Activated CD4-positive, CD25-positive, alpha-beta regulatory T cell (primary cell): Measurements from ENCODE around the gene DHX30.
A peak's percentile ranks its signal among the peaks of the same experiment; 100 is the strongest.
"Not testable (repeated sequence)": the region's sequence is repeated elsewhere in the genome, so short reads cannot be mapped to it uniquely, and the experiment has no call there.

ENCODE experiments used
- DNase-seq, 4 experiments: peaks; one replicate each; lab custom pipeline; 2025; lab: John Stamatoyannopoulos, UW

Gene DHX30, protein sequence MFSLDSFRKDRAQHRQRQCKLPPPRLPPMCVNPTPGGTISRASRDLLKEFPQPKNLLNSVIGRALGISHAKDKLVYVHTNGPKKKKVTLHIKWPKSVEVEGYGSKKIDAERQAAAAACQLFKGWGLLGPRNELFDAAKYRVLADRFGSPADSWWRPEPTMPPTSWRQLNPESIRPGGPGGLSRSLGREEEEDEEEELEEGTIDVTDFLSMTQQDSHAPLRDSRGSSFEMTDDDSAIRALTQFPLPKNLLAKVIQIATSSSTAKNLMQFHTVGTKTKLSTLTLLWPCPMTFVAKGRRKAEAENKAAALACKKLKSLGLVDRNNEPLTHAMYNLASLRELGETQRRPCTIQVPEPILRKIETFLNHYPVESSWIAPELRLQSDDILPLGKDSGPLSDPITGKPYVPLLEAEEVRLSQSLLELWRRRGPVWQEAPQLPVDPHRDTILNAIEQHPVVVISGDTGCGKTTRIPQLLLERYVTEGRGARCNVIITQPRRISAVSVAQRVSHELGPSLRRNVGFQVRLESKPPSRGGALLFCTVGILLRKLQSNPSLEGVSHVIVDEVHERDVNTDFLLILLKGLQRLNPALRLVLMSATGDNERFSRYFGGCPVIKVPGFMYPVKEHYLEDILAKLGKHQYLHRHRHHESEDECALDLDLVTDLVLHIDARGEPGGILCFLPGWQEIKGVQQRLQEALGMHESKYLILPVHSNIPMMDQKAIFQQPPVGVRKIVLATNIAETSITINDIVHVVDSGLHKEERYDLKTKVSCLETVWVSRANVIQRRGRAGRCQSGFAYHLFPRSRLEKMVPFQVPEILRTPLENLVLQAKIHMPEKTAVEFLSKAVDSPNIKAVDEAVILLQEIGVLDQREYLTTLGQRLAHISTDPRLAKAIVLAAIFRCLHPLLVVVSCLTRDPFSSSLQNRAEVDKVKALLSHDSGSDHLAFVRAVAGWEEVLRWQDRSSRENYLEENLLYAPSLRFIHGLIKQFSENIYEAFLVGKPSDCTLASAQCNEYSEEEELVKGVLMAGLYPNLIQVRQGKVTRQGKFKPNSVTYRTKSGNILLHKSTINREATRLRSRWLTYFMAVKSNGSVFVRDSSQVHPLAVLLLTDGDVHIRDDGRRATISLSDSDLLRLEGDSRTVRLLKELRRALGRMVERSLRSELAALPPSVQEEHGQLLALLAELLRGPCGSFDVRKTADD

DNA sequence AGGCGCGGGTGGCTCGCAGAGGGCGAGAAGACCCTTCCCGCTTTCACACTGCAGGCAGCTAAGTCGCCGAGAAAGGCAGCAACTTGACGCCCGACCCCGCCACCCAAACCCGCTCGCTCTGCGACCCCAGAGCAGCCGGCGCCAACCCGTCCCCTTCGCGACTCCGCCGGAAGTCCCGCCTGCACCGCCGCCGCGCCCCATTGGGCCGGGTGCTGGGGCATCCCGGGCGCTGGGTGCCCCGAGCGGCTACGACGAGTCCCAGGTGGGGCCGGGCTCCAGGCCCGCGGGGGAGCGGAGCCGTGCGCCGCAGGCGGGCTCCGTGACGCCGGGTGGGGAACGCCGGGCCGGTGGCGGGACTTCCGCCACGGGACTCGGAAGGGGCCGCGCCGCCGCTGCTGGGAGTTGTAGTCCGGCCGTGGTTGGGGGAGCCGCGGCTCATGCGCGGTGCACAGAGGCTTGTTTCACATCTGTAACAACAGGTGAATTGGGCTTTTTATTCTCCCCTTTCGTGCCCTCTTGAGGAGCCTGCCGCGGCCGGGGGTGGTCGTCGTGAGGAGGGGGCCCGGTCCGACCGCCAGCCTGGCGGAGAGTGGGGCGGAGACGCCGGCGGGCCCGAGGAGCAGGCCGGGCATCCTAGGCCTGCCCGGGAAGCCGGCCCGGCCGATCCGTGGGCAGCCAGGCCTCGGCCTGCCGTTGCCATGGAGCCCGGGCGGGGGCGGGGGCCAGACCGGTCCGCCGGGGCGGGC lies at the start of gene DHX30:
Gene DHX30, plus strand, starts transcription at position 405 of the 746 bp plus-strand sequence. CDS start 7,546 bp downstream, outside the sequence.
- peak; percentile 66 to 74 (median 70) for DNase-seq

DNA sequence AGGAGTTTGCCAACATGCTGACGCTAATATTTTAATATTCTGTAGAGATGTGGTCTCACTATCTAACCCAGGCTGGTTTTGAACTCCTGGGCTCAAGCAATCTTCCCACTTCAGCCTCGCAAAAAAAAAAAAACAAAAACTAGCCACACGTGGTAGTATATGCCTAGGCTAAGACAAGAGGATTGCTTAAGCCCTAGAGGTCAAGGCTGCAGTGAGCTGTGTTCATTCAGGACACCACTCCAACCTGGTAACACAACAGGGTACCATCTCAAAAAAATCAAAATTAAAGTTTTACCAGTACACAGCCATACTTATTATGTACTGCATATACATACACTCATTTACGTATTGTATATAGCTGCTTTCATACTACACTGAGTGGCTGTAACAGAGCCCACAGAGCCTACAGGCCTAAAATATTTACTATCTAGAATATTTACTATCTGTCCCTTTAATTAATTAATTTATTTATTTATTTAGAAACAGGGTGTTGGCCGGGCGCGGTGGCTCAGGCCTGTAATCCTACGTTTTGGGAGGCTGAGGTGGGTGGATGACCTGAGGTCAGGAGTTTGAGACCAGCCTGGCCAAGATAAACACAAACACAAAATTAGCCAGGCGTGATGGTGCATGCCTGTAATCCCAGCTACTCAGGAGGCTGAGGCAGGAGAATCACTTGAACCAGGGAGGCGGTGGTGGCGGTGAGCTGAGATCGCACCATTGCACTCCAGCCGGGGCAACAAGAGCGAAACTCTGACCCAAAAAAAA lies 44.5 kb upstream of the DHX30 start:
- no peak for DNase-seq

DNA sequence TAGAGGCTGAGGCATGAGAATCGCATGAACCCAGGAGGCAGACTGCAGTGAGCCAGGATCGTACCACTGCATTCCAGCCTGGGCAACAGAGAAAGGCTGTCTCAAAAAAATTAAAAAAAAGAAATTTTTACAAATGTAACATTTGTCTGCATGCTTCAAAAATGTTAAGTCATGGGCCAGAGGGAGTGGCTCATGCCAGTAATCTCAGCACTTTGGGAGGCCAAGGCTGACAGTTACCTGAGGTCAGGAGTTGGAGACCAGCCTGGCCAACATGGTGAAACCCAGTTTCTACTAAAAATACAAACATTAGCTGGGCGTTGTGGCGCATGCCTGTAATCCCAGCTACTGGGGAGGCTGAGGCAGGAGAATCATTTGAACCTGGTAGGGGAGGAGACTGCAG lies 42.7 kb upstream of the DHX30 start:
- not testable (repeated sequence) for DNase-seq

DNA sequence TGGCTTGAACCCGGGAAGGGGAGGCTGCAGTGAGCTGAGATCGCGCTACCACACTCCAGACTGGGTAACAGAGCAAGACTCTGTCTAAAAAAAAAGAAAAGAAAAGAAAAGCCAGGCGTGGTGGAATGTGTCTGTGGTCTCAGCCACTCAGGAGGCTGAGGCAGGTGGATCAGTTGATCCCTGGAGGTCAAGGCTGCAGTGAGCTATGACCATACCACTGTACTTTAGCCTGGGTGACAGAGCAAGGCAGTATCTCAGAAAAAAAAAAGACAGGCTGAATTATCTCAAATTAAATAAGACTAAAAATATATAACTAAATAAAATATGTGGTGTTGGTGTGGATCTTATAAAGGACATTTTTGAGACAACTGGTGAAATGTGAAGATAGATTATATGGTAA lies 41.9 kb upstream of the DHX30 start:
- DNase-seq = no peak

DNA sequence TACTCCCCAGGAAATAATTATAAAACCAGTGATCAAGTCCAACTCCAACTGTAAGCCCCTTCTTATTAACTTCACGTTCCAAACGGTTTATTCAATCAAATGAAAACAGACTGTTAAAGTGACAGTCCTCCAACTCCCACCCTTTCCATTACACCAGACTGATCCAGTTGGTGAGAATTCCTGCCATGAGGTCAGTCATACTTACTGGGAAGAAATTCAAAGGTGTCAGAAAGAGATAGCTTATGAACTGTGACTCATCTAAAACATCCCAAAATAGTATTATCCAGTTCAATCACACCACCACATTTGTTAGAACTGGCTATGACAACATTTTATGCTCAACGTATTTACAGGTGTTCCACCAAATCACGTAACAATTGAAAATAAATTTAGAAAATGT lies 40.7 kb upstream of the DHX30 start:
- no peak for DNase-seq

DNA sequence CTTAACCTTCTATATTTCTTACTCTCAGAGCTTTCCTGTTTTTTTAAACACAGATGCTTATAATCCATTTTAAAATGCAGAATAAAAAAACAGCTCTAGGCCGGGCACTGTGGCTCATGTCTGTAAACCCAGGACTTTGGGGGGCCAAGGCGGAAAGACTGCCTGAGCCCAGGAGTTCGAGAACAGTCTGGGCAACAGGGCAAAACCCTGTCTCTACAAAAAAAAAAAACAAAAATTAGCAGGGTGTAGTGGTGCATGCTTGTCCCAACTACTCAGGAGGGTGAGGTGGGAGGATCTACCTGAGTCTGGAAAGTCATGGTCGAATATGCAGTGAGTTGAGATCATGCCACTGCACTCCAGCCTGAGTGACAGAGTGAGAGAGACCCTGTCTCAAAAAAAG lies 36.8 kb upstream of the DHX30 start:
- DNase-seq = no peak

DNA sequence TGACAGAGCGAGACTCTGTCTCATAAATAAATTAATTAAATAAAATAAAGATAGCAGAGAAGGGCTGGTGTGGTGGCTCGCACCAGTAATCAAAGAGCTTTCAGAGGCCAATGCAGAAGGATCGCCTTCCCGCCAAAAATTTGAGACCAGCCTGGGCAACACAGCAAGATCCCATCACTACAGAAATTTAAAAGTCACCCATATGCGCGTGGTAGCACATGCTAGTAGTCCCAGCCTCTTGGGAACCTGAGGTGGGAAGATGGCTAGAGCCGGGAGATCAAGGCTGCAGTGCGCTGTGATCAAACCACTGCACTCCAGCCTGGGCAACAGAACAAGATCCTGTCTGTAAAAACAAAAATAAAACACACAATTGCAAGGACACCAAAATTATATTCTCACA lies 30.9 kb upstream of the DHX30 start:
- DNase-seq = no peak

DNA sequence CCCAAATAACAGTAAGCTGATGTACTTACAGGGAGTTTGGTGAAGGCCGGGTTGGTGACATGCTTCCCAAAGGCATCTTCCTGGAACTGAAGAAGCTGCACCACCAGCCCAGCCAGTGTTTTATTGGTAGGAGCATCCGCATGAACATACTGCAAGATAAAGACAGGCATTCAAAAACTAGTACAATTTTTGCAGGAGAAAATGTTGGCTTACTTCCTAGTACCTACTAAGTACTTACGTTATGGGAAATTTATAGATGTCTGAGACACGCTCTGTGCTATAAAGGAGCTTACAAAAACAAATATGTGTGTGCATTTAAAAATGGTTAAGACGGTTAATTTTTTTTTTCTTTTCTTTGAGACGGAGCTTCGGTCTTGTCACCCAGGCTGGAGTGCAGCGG lies 30.1 kb upstream of the DHX30 start:
- DNase-seq = no peak

DNA sequence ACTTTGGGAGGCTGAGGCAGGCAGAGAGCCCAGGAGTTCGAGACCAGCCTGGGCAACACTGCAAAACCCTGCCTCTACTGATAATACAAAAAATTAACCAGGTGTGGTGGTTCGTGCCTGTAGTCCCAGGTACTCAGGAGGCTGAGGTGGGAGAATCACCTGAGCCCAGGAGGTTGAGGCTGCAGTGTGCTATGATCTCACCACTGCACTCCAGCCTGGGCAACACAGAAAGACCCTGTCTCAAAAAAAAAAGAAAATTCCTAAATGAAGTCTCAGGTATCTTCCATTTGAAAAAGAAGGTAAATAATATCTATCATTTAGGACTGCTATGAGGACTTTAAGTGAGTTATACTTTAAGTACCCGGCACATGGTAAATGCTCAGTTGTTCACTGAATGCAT lies 24.2 kb upstream of the DHX30 start:
- DNase-seq = no peak

DNA sequence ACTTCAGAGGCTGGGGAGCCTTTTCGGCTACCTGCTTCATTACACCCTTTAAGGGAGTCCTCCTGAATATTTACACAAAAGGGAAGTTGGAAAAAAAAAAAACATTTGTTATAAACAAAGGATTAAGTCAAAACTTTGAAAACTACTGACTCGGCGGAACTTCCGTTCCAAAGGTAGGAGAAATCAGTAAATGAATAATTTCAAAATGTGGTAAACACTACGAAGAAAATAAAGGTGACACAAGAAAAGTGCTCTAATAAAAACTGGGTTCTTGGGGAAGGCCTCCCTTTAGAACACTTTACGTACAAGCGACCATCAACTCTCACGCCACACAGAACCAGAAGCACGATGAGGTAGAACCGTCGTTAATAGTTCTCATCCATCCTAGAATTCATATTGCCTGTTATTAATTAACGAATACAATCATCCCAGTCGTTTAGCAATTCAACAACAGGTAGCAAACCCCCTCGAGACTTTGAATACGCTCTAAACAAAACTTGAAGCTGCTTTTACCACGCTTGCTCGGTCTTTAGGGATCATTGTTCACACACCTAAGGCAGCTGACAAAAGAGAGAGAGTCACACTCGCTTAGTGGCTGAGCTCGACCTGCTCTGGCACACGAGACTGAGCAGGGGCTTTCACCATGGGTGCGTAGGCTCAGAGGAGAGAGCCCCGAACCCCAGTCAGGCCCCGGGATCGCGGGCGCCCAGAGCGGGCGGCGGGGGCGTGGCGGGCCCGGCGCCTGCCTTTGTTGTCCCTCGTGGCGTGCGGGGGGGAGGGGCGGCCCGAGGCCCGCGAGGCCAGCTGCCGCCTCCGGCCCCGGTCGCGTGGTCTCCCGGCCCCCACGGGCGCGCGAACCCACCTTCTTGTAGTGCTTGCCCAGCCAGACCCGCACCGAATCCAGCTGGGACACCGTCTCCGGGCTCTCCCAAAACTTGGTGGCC lies 21.9 kb upstream of the DHX30 start:
- peak; percentile 36 to 47 (median 43) for DNase-seq

DNA sequence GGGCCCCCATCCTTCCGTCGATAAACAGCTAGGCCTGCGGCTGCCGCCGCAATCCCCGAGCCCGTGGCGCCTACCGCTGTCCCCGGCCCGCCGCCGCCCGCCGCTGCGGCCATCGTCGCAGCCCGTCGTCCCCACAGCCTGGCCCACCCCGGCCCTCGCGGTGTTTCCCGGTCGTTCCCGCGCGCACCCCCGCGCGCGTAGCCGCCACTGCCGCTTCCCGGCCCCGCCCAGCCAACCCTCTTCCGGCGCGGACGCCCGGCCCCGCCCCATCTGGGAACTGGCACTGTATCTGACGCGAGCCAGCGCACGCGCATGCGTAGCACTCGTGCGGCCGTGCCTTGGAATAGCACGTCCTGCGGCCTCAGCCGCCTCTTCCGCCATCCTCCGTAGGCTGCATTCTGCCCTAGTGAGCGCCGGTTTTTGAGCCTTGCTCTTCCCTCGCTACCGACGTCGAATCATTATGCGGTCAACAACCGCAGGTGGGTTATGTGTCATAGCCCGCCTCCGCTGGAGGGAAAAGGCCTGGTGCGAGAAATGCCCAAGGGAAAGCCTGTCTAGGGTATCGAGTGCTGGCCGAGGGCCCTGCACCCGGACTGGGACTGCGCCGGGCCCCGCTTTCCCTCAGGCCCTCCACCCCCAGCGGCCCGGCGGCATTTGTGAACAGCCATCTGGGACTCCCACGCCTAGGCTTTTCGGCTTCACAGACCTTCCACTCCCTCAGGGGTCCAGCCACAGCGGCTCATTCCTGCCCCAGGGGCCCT lies 21.1 kb upstream of the DHX30 start, which contains the start of gene SMARCC1:
Gene SMARCC1, minus strand, starts transcription at position 209 of the 761 bp plus-strand sequence. Its CDS starts 96 bp downstream, at position 113.
- DNase-seq = peak; percentile 93 to 97 (median 96)

DNA sequence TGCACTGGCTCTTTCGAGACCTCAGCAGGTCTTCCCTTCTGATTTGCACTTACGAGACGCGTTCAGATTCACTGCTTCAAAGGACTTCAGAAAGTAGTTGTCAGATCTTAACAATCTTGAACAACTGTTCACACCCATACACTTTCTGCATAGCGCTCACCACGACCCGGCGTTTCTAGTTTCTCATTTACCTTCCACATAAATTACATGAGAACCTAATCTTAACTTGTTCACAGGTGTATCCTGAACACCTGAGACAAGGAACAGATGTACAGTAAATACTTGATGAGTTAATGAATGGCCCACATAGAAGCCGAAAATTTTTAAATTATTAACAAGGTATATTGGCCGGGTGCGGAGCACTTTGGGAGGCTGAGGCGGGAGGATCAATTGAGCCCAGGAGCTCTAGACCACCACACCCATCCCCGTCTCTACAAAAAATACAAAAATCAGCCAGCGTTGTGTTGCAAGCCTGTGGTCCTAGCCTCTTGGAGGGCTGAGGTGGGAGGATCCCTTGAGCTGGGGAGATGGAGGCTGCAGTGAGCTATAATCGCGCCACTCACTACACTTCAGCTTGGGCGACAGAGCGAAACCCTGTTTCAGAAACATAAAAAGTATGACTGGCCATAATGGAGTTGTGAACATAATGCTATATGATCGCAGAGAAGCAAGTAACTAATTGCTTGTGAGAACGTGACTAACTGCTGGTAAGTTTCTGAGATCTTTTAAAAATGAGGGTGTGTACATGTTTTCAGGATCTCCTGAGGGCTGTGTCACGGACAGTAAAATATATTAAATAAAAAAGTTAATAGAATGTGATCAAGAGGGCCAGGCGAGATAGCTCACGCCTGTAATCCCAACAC lies 20.3 kb upstream of the DHX30 start:
- no peak for DNase-seq

DNA sequence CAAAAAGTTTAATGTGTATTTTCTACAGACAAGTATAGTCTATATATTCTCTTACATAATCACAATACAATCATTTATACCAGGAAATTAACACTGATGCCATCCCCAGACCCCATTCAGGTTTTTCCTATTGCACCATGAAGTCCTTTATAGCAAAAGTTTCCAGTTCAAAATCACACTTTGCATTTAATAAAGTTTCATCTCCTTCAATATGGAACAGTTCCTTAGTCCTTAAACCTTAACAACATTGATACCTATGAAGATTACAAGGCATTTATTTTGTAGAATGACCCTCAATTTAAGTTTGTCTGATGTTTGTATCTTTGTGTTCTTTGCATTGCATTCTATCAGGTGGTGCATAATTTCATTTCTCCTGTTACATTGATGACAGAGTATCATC lies 19.3 kb upstream of the DHX30 start:
- no peak for DNase-seq

DNA sequence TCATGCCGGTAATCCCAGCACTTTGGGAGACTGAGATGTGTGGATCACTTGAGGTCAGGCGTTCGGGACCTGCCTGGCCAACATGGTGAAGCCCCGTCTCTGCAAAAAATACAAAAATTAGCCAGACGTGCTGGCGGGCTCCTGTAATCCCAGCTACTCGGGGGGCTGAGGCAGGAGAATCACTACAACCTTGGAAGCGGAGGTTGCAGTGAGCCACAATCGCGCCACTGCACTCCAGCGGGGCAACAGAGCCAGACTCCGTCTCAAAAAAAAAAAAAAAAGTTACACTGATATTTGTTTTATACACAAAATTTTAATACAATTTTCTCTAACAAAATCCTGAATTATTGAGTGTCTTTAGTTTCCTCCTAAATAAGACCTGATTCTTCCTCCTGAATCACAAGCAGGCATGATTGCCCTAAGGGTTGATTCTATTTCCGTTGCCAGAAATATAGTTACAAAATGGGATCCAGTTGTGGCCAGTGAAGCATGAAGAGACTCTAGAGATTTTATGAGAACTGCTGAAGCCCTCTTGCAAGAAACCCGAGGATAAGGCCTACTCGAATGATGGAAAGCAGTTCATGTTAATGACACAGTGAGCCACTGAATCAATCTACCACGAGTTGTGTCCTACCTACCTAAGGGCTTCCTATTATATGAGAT lies 11.6 kb upstream of the DHX30 start:
- DNase-seq = no peak

DNA sequence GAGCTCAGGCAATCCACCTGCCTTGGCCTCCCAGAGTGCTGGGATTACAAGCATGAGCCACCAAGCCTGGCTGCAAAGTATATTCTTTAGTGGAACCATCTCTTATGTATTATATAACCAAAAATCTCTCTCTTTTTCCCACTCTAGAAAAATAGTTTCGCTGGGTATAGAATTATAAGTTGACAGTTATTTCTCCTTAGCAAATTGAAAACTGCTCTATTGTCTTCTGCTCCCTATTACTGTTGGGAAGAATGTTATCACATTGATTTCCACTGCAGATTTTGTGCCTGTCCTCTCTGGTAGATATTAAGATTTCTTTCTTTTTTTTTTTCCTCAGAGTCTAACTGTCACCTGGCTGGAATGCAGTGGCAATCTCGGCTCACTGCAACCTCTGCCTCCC lies 10.2 kb upstream of the DHX30 start:
- DNase-seq = no peak

DNA sequence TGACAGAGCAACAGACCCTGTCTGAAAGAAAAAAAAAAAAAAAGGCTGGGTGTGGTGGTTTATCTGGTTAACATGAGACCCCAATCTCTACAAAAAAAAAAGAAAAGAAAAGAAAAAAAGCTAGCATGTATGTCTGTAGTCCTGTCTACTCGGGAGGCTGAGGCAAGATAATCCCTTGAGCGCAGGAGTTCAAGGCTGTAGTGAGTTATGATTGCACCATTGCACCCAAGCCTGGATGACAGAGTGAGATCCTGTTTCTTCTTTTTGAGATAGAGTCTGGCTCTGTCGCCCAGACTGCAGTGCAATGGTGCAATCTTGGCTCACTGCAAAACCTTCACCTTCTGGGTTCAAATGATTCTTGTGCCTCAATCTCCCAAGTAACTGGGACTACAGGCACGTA lies 8.4 kb upstream of the DHX30 start:
- no peak for DNase-seq

DNA sequence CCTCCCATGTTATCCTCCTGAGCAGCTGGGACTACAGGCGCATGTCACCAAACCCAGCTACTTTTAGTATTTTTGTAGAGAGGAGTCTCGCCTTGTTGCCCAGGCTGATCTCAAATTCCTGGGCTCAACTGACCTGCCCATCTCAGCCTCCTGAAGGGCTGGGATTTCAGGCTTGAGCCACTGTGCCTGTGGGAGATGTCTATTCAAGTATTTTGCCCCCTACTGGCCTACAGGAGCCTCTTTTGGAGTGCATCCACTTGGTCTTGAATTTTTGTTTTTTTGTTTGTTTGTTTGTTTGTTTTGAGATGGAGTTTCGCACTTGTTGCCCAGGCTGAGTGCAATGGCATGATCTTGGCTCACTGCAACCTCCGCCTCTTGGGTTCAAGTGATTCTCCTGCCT lies 3.2 kb upstream of the DHX30 start:
- DNase-seq = no peak
